HCT116 (cell line): ENCODE data around the gene FGFRL1. TPM values are rescaled to one million over a fixed set of nuclear protein-coding genes. Genes with fewer than 3 reads are reported as not detected.
"Not testable (repeated sequence)": the region's sequence is repeated elsewhere in the genome, so short reads cannot be mapped to it uniquely, and the experiment has no call there.

Experiments
- ATAC-seq: fragments of 200-7000 bp; cut with Tn5 transposase; 2 replicates; pipeline ENCODE4 v1.9.1; 2020; ENCODE audit warnings: mild to moderate bottlenecking, moderate library complexity
- BruUV-seq: library from RNA; stranded (reverse); fragments of 400-500 nt; replicated peaks from 2 replicates; lab custom pipeline; 2021; lab: Mats Ljungman, UMichigan
- CTCF ChIA-PET: fragments of 300-600 bp; sonication (Branson Sonifier 250); formaldehyde crosslinking; loops from one replicate; lab custom pipeline; 2021; ENCODE audit warnings: antibody characterized with exemption; lab: Charles Lee
- POLR2A ChIA-PET: fragments of 300-600, 350-600 bp; sonication (Branson Sonifier 250); formaldehyde crosslinking; loops from one replicate; lab custom pipeline; 2021; ENCODE audit warnings: antibody characterized with exemption; lab: Charles Lee
- RAD21 ChIA-PET, 2 experiments: fragments of 300-600 bp; sonication (Branson Sonifier 250); formaldehyde crosslinking; loops; one replicate each; lab custom pipeline; 2023; ENCODE audit warnings: low total read pairs in 2 of 2; ENCODE audit not compliant: uncharacterized antibody in 2 of 2, unreplicated experiment in 2 of 2, low non-redundant PET in 1 of 2; lab: Charles Lee
- DNase-seq: peaks from one replicate; pipeline ENCODE4 v3.0.0-alpha.2; 2010; ENCODE audit warnings: low read depth, low spot score
- H2AFZ ChIP-seq: fragments of 200-600 bp; shearing (Covaris generic), sonication (generic); 2 replicates; pipeline ENCODE4 v1.6.1; 2017; ENCODE audit warnings: low read depth, mixed run types, mixed read lengths, antibody characterized with exemption, low read length; ENCODE audit not compliant: poor library complexity, severe bottlenecking
- H3K27ac ChIP-seq: 2 replicates; pipeline ENCODE4 v1.5.1; 2012; ENCODE audit warnings: low read depth, low read length
- H3K27me3 ChIP-seq: fragments of 200-600 bp; sonication (generic); 2 replicates; pipeline ENCODE4 v1.6.1; 2016; ENCODE audit warnings: mixed run types, low read length, mixed read lengths; ENCODE audit not compliant: insufficient read depth
- H3K36me3 ChIP-seq, 2 experiments: fragments of 200-500 bp in 1 of 2; fragments of 200-600 bp in 1 of 2; sonication (Bioruptor generic) in 1 of 2; sonication (generic) in 1 of 2; 2 replicates each; pipeline versions ENCODE4 v1.5.1 to v1.6.1; 2014 to 2016; ENCODE audit warnings: low read length in 2 of 2, inconsistent platforms in 1 of 2, mixed read lengths in 1 of 2, mixed run types in 1 of 2; ENCODE audit not compliant: insufficient read depth in 2 of 2, control insufficient read depth in 1 of 2
- H3K4me1 ChIP-seq, 2 experiments: fragments of 200-600 bp in 1 of 2; sonication (generic) in 1 of 2; 2 replicates each; pipeline versions ENCODE4 v1.5.1 to v1.6.1; 2012 to 2017; ENCODE audit warnings: low read length in 2 of 2, inconsistent platforms in 1 of 2, mild to moderate bottlenecking in 1 of 2, mixed read lengths in 1 of 2, mixed run types in 1 of 2, moderate library complexity in 1 of 2; ENCODE audit not compliant: insufficient read depth in 2 of 2, control insufficient read depth in 1 of 2
- H3K4me2 ChIP-seq: fragments of 200-600 bp; sonication (generic); 2 replicates; pipeline ENCODE4 v1.6.1; 2017; ENCODE audit warnings: mixed run types, low read length, mixed read lengths
- H3K4me3 ChIP-seq, 2 experiments: fragments of 200-600 bp in 1 of 2; sonication (generic) in 1 of 2; replicated peaks in 1 of 2; 2 replicates each; pipeline ENCODE4 v1.5.1; 2011 to 2016; ENCODE audit warnings: low read length in 2 of 2, control low read depth in 1 of 2, low read depth in 1 of 2, mild to moderate bottlenecking in 1 of 2, mixed read lengths in 1 of 2, mixed run types in 1 of 2
- H3K79me2 ChIP-seq: fragments of 200-600 bp; sonication (generic); 2 replicates; pipeline ENCODE4 v1.6.1; 2017; ENCODE audit warnings: mild to moderate bottlenecking, mixed run types, low read length, moderate library complexity, mixed read lengths; ENCODE audit not compliant: insufficient read depth
- H3K9ac ChIP-seq: fragments of 200-600 bp; sonication (generic); 2 replicates; pipeline ENCODE4 v1.6.1; 2016; ENCODE audit warnings: low read length, mixed read lengths
- H3K9me2 ChIP-seq: fragments of 200-600 bp; sonication (generic), shearing (Covaris generic); 2 replicates; pipeline ENCODE4 v1.6.1; 2017; ENCODE audit warnings: mixed run types, mild to moderate bottlenecking, moderate library complexity; ENCODE audit not compliant: insufficient read depth
- H3K9me3 ChIP-seq, 2 experiments: fragments of 200-500 bp in 1 of 2; fragments of 200-600 bp in 1 of 2; sonication (Bioruptor generic) in 1 of 2; sonication (generic) in 1 of 2; 2 replicates each; pipeline ENCODE4 v1.6.1; 2014 to 2017; ENCODE audit warnings: low read length in 2 of 2, mixed read lengths in 2 of 2, inconsistent platforms in 1 of 2, low read depth in 1 of 2, mild to moderate bottlenecking in 1 of 2, mixed run types in 1 of 2, moderate library complexity in 1 of 2; ENCODE audit not compliant: control insufficient read depth in 1 of 2, insufficient read depth in 1 of 2
- H4K20me1 ChIP-seq: fragments of 200-600 bp; sonication (generic), shearing (Covaris generic); 2 replicates; pipeline ENCODE4 v1.6.1; 2017; ENCODE audit warnings: mixed run types, mild to moderate bottlenecking, moderate library complexity; ENCODE audit not compliant: insufficient read depth
- CBX3 ChIP-seq: IDR thresholded peaks from 2 replicates; pipeline ENCODE4 v1.6.1; 2012; ENCODE audit warnings: low read depth
- ELF1 ChIP-seq: IDR thresholded peaks from 2 replicates; pipeline ENCODE4 v1.6.1; 2012; ENCODE audit warnings: low read depth, borderline replicate concordance
- FOSL1 ChIP-seq: IDR thresholded peaks from 2 replicates; pipeline ENCODE4 v1.6.1; 2012; ENCODE audit warnings: low read depth
- JUND ChIP-seq: IDR thresholded peaks from 2 replicates; pipeline ENCODE4 v1.6.1; 2012
- POLR2A ChIP-seq: IDR thresholded peaks from 2 replicates; pipeline ENCODE4 v1.7.0; 2011; ENCODE audit warnings: borderline replicate concordance; ENCODE audit not compliant: insufficient read depth, insufficient read length; ENCODE audit errors: extremely low read depth
- POLR2AphosphoS5 ChIP-seq: IDR thresholded peaks from 2 replicates; pipeline ENCODE4 v1.6.1; 2011; ENCODE audit warnings: mild to moderate bottlenecking, low read depth, low read length, moderate library complexity
- RAD21 ChIP-seq: IDR thresholded peaks from 2 replicates; pipeline ENCODE4 v1.6.1; 2012; ENCODE audit warnings: low read depth, mild to moderate bottlenecking
- TCF7L2 ChIP-seq: IDR thresholded peaks from 2 replicates; pipeline ENCODE4 v1.7.0; 2011; ENCODE audit warnings: borderline replicate concordance, inconsistent platforms; ENCODE audit not compliant: insufficient read depth, insufficient read length; ENCODE audit errors: extremely low read depth
- YY1 ChIP-seq: IDR thresholded peaks from 2 replicates; pipeline ENCODE4 v1.6.1; 2011; ENCODE audit warnings: low read length, low read depth, moderate library complexity, mild to moderate bottlenecking; ENCODE audit not compliant: insufficient replicate concordance; ENCODE audit errors: extremely low read depth
- intact Hi-C: fragments of 100-400 bp; cut with micrococcal nuclease; formaldehyde crosslinking; loops from 2 replicates; pipeline ENCODE4 v1.10.0; 2022
- total RNA-seq: library from RNA; stranded (reverse); gene quantifications from one replicate; pipeline ENCODE4 v1.2.1, GENCODE V29; 2021; ENCODE audit not compliant: unreplicated experiment
- TF ChIP-seq, protein P1 (sequence below): IDR thresholded peaks from 2 replicates; pipeline ENCODE4 v1.6.1; 2012
- TF ChIP-seq, protein P2 (sequence below), 3 experiments: fragments of 200-600 bp in 1 of 3; sonication (generic) in 1 of 3; IDR thresholded peaks in 2 of 3; conservative IDR thresholded peaks in 1 of 3; 2 replicates each; pipeline ENCODE4 v1.5.1; 2012 to 2017; ENCODE audit warnings: low read depth in 2 of 3, low read length in 2 of 3, antibody characterized with exemption in 1 of 3, borderline replicate concordance in 1 of 3, control low read depth in 1 of 3, mild to moderate bottlenecking in 1 of 3, mixed read lengths in 1 of 3, mixed run types in 1 of 3, moderate library complexity in 1 of 3; ENCODE audit not compliant: insufficient read depth in 1 of 3

FGFRL1 gene
- total RNA-seq, 1 experiment from 2014 or later: 91.1 TPM

DNA sequence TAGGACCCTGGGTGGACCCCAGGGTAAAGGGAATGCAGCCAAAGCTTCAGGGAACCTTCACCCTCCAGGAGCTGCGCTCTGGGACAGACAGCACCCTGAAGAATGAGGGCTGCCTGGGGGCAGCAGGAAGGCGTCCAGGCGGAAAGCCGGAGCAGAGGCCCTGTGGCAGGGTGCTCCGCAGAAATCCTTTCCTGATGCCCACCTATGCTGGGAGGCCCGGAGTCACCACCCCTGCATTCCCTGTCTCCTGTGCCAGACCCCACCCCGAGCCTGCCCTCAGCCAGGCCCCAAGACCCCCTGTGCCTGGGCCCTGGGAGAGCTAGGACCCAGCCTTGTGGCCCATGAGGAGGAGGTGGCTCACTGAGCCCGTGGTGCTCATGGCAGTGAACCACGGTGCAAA lies 36.8 kb upstream of the FGFRL1 start:
- DNase-seq (no peak), ATAC-seq (no peak)
- Histone ChIP-seq H3K9me3 (no peaks in the 10 kb centered on the region), H3K4me2 (no peak overlapping the region), H3K4me3 (no peak overlapping the region), H3K4me1 (peaks cover 9 to 24% of the 10 kb centered on the region in 2 experiments; a peak in 3 of 4 replicates), H3K9ac (no peak overlapping the region), H3K79me2 (no peaks in the 10 kb centered on the region), H3K27ac (no peak overlapping the region), H3K27me3 (no peaks in the 10 kb centered on the region), H4K20me1 (no peaks in the 10 kb centered on the region), H3K36me3 (no peaks in the 10 kb centered on the region), H2AFZ (no peak overlapping the region), H3K9me2 (no peaks in the 10 kb centered on the region)
- BruUV-seq: no TSS peak
- intact Hi-C loops: no loop called here
- TF ChIP-seq CBX3 (no peak), YY1 (no peak), JUND (no peak), POLR2A (no peak), ELF1 (no peak), RAD21 (no peak), TCF7L2 (no peak), POLR2AphosphoS5 (no peak), FOSL1 (no peak)
- TF ChIP-seq, protein P1, sequence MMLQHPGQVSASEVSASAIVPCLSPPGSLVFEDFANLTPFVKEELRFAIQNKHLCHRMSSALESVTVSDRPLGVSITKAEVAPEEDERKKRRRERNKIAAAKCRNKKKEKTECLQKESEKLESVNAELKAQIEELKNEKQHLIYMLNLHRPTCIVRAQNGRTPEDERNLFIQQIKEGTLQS: no peak
- TF ChIP-seq, protein P2, sequence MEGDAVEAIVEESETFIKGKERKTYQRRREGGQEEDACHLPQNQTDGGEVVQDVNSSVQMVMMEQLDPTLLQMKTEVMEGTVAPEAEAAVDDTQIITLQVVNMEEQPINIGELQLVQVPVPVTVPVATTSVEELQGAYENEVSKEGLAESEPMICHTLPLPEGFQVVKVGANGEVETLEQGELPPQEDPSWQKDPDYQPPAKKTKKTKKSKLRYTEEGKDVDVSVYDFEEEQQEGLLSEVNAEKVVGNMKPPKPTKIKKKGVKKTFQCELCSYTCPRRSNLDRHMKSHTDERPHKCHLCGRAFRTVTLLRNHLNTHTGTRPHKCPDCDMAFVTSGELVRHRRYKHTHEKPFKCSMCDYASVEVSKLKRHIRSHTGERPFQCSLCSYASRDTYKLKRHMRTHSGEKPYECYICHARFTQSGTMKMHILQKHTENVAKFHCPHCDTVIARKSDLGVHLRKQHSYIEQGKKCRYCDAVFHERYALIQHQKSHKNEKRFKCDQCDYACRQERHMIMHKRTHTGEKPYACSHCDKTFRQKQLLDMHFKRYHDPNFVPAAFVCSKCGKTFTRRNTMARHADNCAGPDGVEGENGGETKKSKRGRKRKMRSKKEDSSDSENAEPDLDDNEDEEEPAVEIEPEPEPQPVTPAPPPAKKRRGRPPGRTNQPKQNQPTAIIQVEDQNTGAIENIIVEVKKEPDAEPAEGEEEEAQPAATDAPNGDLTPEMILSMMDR (IDR thresholded peaks at IDR 0.05 in 2 of 3, conservative IDR thresholded peaks at IDR 0.05 in 1 of 3; ENCODE audit: borderline replicate concordance in 1 of 3, insufficient read depth in 1 of 3, low read depth in 2 of 3, low read length in 2 of 3): no peak
- RAD21 ChIA-PET: no interaction called here
- CTCF ChIA-PET: no interaction called here
- POLR2A ChIA-PET: no interaction called here

DNA sequence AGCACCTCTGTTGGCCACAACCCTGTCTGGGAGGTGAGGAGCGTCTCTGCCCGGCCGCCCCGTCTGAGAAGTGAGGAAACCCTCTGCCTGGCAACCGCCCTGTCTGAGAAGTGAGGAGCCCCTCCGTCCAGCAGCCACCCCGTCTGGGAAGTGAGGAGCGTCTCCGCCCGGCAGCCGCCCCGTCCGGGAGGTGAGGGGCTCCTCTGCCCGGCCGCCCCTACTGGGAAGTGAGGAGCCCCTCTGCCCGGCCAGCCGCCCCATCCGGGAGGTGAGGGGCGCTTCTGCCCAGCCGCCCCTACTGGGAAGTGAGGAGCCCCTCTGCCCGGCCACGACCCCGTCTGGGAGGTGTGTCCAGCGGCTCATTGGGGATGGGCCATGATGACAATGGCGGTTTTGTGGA lies 35.4 kb upstream of the FGFRL1 start:
- ATAC-seq, H3K79me2 ChIP-seq, H4K20me1 ChIP-seq, H3K4me3 ChIP-seq, H3K27me3 ChIP-seq, H3K4me2 ChIP-seq, DNase-seq, POLR2A ChIA-PET, BruUV-seq, CTCF ChIA-PET, H3K9me2 ChIP-seq, H3K36me3 ChIP-seq, H3K9me3 ChIP-seq, H3K27ac ChIP-seq, RAD21 ChIA-PET, intact Hi-C loops, H2AFZ ChIP-seq, H3K9ac ChIP-seq: not testable (repeated sequence)
- H3K4me1 ChIP-seq: peaks cover 9 to 24% of the 10 kb centered on the region in 2 experiments; a peak in 3 of 4 replicates
